HepG2 (cell line): Measurements from ENCODE around the gene PTPRD. TPM values are rescaled to one million over a fixed set of nuclear protein-coding genes. Genes with fewer than 3 reads are reported as not detected.

ENCODE experiments used
- ATAC-seq: fragments of 200-7000 bp; cut with Tn5 transposase; 3 replicates; pipeline ENCODE4 v1.9.1; 2020; ENCODE audit warnings: mild to moderate bottlenecking, moderate library complexity
- BruUV-seq: library from RNA; stranded (reverse); fragments of 400-500 nt; replicated peaks from 2 replicates; lab custom pipeline; 2021; lab: Mats Ljungman, UMichigan
- CTCF ChIA-PET: fragments of 300-600 bp; formaldehyde crosslinking; extraction: SDS; loops from one replicate; lab custom pipeline; 2021; ENCODE audit warnings: low total read pairs, inconsistent platforms, low intra/inter-chr PET ratio; lab: Yijun Ruan, JAX
- POLR2A ChIA-PET: fragments of 350-600 bp; sonication (Branson Sonifier 250); formaldehyde crosslinking; loops from one replicate; lab custom pipeline; 2020; ENCODE audit warnings: antibody characterized with exemption, inconsistent platforms; lab: Yijun Ruan, JAX
- DNase-seq: peaks from one replicate; pipeline ENCODE4 v3.0.0-alpha.2; 2015; ENCODE audit warnings: low spot score
- FAIRE-seq: peaks from 3 replicates; lab custom pipeline; 2011; peaks lifted over from hg19 to GRCh38; lab: Jason Lieb, UNC
- H2AFZ ChIP-seq: one replicate; pipeline ENCODE4 v1.6.1; 2011; ENCODE audit warnings: low read length, inconsistent platforms
- H3K27ac ChIP-seq: fragments of 300-600 bp; 3 replicates; pipeline ENCODE4 v1.8.0; 2011; ENCODE audit warnings: mixed run types, mild to moderate bottlenecking, mixed read lengths, low read length, inconsistent platforms; ENCODE audit not compliant: insufficient read depth; ENCODE audit errors: extremely low read length
- H3K27me3 ChIP-seq, 2 experiments: fragments of 200-600 bp in 1 of 2; 2 replicates in 1 of 2; 3 replicates in 1 of 2; pipeline versions ENCODE4 v1.6.0 to v1.8.0; 2011; ENCODE audit warnings: low read length in 2 of 2, mild to moderate bottlenecking in 2 of 2, moderate library complexity in 2 of 2, inconsistent platforms in 1 of 2; ENCODE audit not compliant: insufficient read depth in 2 of 2, control insufficient read depth in 1 of 2
- H3K36me3 ChIP-seq, 2 experiments: fragments of 200-600 bp in 1 of 2; replicated peaks in 1 of 2; 2 replicates in 1 of 2; 3 replicates in 1 of 2; pipeline versions ENCODE4 v1.5.1 to v1.8.0; 2011; ENCODE audit warnings: low read length in 2 of 2, inconsistent platforms in 1 of 2; ENCODE audit not compliant: insufficient read depth in 2 of 2, control insufficient read depth in 1 of 2
- H3K4me1 ChIP-seq: 2 replicates; pipeline ENCODE4 v1.5.1; 2012; ENCODE audit warnings: low read length, inconsistent platforms; ENCODE audit not compliant: insufficient read depth
- H3K4me2 ChIP-seq: 2 replicates; pipeline ENCODE4 v1.6.0; 2011; ENCODE audit warnings: low read depth, low read length, inconsistent platforms
- H3K4me3 ChIP-seq, 3 experiments: fragments of 200-600 bp in 1 of 3; sonication (generic), shearing (Covaris generic) in 1 of 3; replicated peaks in 1 of 3; 2 replicates each; pipeline ENCODE4 v1.5.1; 2011 to 2016; ENCODE audit warnings: low read length in 3 of 3, inconsistent platforms in 2 of 3, low read depth in 2 of 3, mild to moderate bottlenecking in 2 of 3, control low read depth in 1 of 3, mixed read lengths in 1 of 3; ENCODE audit not compliant: insufficient read depth in 1 of 3
- H3K79me2 ChIP-seq: one replicate; pipeline ENCODE4 v1.6.1; 2011; ENCODE audit warnings: low read length, inconsistent platforms; ENCODE audit not compliant: insufficient read depth
- H3K9ac ChIP-seq: 2 replicates; pipeline ENCODE4 v1.6.0; 2011; ENCODE audit warnings: mild to moderate bottlenecking, low read depth, low read length, inconsistent platforms; ENCODE audit not compliant: insufficient read depth
- H3K9me3 ChIP-seq: 2 replicates; pipeline ENCODE4 v1.5.1; 2012; ENCODE audit warnings: mild to moderate bottlenecking, low read length
- H4K20me1 ChIP-seq: 2 replicates; pipeline ENCODE4 v1.6.0; 2011; ENCODE audit warnings: inconsistent platforms, mild to moderate bottlenecking, low read length, moderate library complexity; ENCODE audit not compliant: insufficient read depth
- CTCF ChIP-seq: sonication (generic); formaldehyde crosslinking; IDR thresholded peaks from 2 replicates; pipeline ENCODE4 v1.5.0; 2020; ENCODE audit warnings: mild to moderate bottlenecking, missing genetic modification reagents, moderate library complexity
- DBP ChIP-seq: sonication (generic); formaldehyde crosslinking; IDR thresholded peaks from 2 replicates; pipeline ENCODE4 v1.4.0; 2020; ENCODE audit warnings: missing genetic modification reagents; ENCODE audit errors: not compliant biosample characterization
- FOXC1 ChIP-seq: sonication (generic); formaldehyde crosslinking; IDR thresholded peaks from 2 replicates; pipeline ENCODE4 v1.8.0; 2022; ENCODE audit warnings: mild to moderate bottlenecking, missing genetic modification reagents, borderline replicate concordance
- GZF1 ChIP-seq: sonication (generic); formaldehyde crosslinking; IDR thresholded peaks from 2 replicates; pipeline ENCODE4 v1.5.1; 2020; ENCODE audit warnings: mild to moderate bottlenecking, missing genetic modification reagents
- MEIS1 ChIP-seq: sonication (generic); formaldehyde crosslinking; IDR thresholded peaks from 2 replicates; pipeline ENCODE4 v1.9.0; 2021; ENCODE audit warnings: mild to moderate bottlenecking, missing genetic modification reagents, moderate library complexity, borderline replicate concordance
- NFE2L1 ChIP-seq: sonication (generic); formaldehyde crosslinking; IDR thresholded peaks from 2 replicates; pipeline ENCODE4 v1.4.0; 2020; ENCODE audit warnings: missing genetic modification reagents, mild to moderate bottlenecking, borderline replicate concordance
- PHF21A ChIP-seq: sonication (generic); formaldehyde crosslinking; IDR thresholded peaks from 2 replicates; pipeline ENCODE4 v1.5.0; 2020; ENCODE audit warnings: mild to moderate bottlenecking, missing genetic modification reagents
- PRPF4 ChIP-seq: fragments of 200-400 bp; formaldehyde crosslinking; IDR thresholded peaks from 2 replicates; pipeline ENCODE4 v1.6.1; 2016; ENCODE audit warnings: low read length, low read depth; ENCODE audit not compliant: poor library complexity, severe bottlenecking
- RXRB ChIP-seq: IDR thresholded peaks from 2 replicates; pipeline ENCODE4 v1.6.1; 2016; ENCODE audit warnings: borderline replicate concordance, missing genetic modification reagents, missing compliant biosample characterization
- SMC3 ChIP-seq: IDR thresholded peaks from 2 replicates; pipeline ENCODE4 v1.6.1; 2011; ENCODE audit warnings: low read length, improper control_type of control experiment
- STAG1 ChIP-seq: sonication (generic); formaldehyde crosslinking; IDR thresholded peaks from 2 replicates; pipeline ENCODE4 v1.4.0; 2020; ENCODE audit warnings: missing genetic modification reagents
- TARDBP ChIP-seq: sonication (generic); formaldehyde crosslinking; IDR thresholded peaks from 2 replicates; pipeline ENCODE4 v1.8.0; 2022; ENCODE audit warnings: mild to moderate bottlenecking, missing genetic modification reagents
- ZC3H4 ChIP-seq: sonication (generic); formaldehyde crosslinking; IDR thresholded peaks from 2 replicates; pipeline ENCODE4 v1.4.0; 2020; ENCODE audit warnings: missing genetic modification reagents, borderline replicate concordance
- ZKSCAN5 ChIP-seq: sonication (generic); formaldehyde crosslinking; IDR thresholded peaks from 2 replicates; pipeline ENCODE4 v1.5.1; 2020; ENCODE audit warnings: mild to moderate bottlenecking, missing genetic modification reagents
- ZNF644 ChIP-seq: IDR thresholded peaks from 2 replicates; pipeline ENCODE4 v1.6.1; 2016; ENCODE audit warnings: low read depth
- ZNF749 ChIP-seq: sonication (generic); formaldehyde crosslinking; IDR thresholded peaks from 2 replicates; pipeline ENCODE4 v1.8.0; 2022; ENCODE audit warnings: mild to moderate bottlenecking, missing genetic modification reagents, moderate library complexity, borderline replicate concordance
- ZNF790 ChIP-seq: sonication (generic); formaldehyde crosslinking; IDR thresholded peaks from 2 replicates; pipeline ENCODE4 v1.8.0; 2022; ENCODE audit warnings: missing genetic modification reagents, mild to moderate bottlenecking, borderline replicate concordance
- ZSCAN12 ChIP-seq: sonication (generic); formaldehyde crosslinking; IDR thresholded peaks from 2 replicates; pipeline ENCODE4 v1.9.0; 2021; ENCODE audit warnings: mild to moderate bottlenecking, missing genetic modification reagents
- ZSCAN9 ChIP-seq: IDR thresholded peaks from 2 replicates; pipeline ENCODE4 v1.6.1; 2016; ENCODE audit warnings: borderline replicate concordance
- WGBS: methylation state at CpG from one replicate; pipeline ENCODE4 v1.1.6; 2017; ENCODE audit warnings: low lambda C conversion rate; 5-methylcytosine and 5-hydroxymethylcytosine counted together
- in situ Hi-C: cut with HindIII; loops from 2 replicates; pipeline ENCODE4 v1.10.0; 2017; ENCODE audit warnings: low pct_unique_long_range_greater_than_20kb; ENCODE audit not compliant: extremely low pct_ligation_motif_present
- intact Hi-C: fragments of 100-400 bp; cut with micrococcal nuclease; formaldehyde crosslinking; loops from one replicate; pipeline ENCODE4 v1.10.0; 2022; ENCODE audit not compliant: unreplicated experiment
- polyA plus RNA-seq, 8 experiments: library from polyadenylated mRNA; depleted of rRNA in 3 of 8; stranded (reverse) in 7 of 8; unstranded in 1 of 8; fragments of >200 nt; fragmentation: Illumina TruSeq in 4 of 8; extraction: Trizol in 4 of 8; gene quantifications; 2 replicates each; pipeline versions ENCODE4 v1.2.1 to v1.2.3, GENCODE V29; 2011 to 2016; ENCODE audit warnings: low read depth in 4 of 8, missing spikeins in 1 of 8, mixed read lengths in 1 of 8; ENCODE audit not compliant: insufficient read depth in 1 of 8
- total RNA-seq, 5 experiments: library from RNA; depleted of rRNA; stranded (reverse); fragments of >200 nt; fragmentation: Illumina TruSeq; extraction: Trizol; gene quantifications; 2 replicates each; pipeline ENCODE4 v1.2.3, GENCODE V29; 2016; ENCODE audit warnings: low read depth in 1 of 5
- TF ChIP-seq, protein P1 (sequence below): sonication (generic); formaldehyde crosslinking; IDR thresholded peaks from 2 replicates; pipeline ENCODE4 v1.8.0; 2022; ENCODE audit warnings: mild to moderate bottlenecking, missing genetic modification reagents

PTPRD gene
- total and polyA plus RNA-seq, 2 of the 13 experiments (the other 11 are each of a cell fraction or from before 2014, with no cell fraction given) = 0.05 TPM; not detected in 1

DNA sequence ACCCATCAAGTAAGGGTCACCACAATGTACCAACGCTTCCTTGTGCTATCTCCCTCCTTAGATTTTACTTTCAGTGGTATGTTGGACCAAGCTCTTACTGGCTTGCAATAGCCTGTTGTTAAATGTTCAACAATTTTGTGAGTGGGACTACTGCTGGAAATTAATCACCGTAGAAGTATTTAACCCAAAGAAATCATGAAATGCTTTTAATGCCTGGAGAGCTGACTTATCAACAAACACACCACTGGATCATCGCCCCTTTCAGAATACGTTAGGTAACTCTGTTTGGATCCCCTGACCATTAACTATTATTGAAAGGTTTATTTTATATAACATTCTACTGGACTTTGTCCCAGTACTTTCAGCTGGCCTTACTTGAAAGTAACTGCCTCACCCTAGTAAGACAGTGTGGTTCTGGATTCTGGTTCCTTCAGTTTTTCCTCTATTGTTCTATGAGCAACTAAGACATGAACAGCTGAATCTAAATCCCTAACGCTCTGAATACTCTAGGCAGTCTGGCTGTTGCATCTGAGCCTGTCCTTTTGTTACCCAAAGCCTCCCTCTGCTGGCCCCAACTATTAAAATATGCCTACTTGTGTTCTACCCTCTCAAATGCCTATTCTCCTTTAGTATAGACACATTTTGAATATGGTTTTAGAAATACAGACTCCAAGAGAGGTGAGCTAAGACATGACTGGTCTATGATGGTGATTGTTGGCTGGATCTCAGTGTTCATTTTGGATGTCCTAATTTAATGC, 1609.8 kb downstream of the PTPRD start:
- Histone ChIP-seq H3K4me2 (no peak overlapping the region), H3K79me2 (no peaks in the 10 kb centered on the region), H4K20me1 (no peaks in the 10 kb centered on the region), H3K27me3 (no peaks in the 10 kb centered on the region), H2AFZ (no peak overlapping the region), H3K4me1 (no peaks in the 10 kb centered on the region), H3K9me3 (peaks cover 15% of the 10 kb centered on the region; the same call in 1 of the 2 replicates), H3K4me3 (no peak overlapping the region), H3K36me3 (no peaks in the 10 kb centered on the region), H3K9ac (no peak overlapping the region), H3K27ac (no peak overlapping the region)
- ChIA-PET CTCF (no interaction called here), POLR2A (no interaction called here)
- in situ Hi-C loops (no loop called here), intact Hi-C loops (loop anchor here (2.0 to 10.0 kb wide), 4 partner anchors 42 to 328 kb away; no protein-coding TSS in a partner anchor)
- ATAC-seq (peak; percentile 65; the same call in 2 of the 3 replicates), FAIRE-seq (no peak), DNase-seq (peak; percentile 16)
- WGBS = 2% methylated on average over 5 of the region's 5 CpGs
- TF ChIP-seq ZSCAN9 (CRISPR knock-in tag) = no peak
- TF ChIP-seq FOXC1 (CRISPR knock-in tag) = no peak
- no peak for TF ChIP-seq ZNF790
- TF ChIP-seq NFE2L1 (CRISPR knock-in tag) = no peak
- TF ChIP-seq ZC3H4 (CRISPR knock-in tag) = no peak
- TF ChIP-seq CTCF (CRISPR knock-in tag) = peak; percentile 43
- no peak for TF ChIP-seq PHF21A
- no peak for TF ChIP-seq ZNF644 (CRISPR knock-in tag)
- TF ChIP-seq ZKSCAN5 (CRISPR knock-in tag) = no peak
- no peak for TF ChIP-seq ZSCAN12 (CRISPR knock-in tag)
- TF ChIP-seq STAG1 (CRISPR knock-in tag) = peak; percentile 43
- no peak for TF ChIP-seq ZNF749 (CRISPR knock-in tag)
- no peak for TF ChIP-seq DBP (CRISPR knock-in tag)
- TF ChIP-seq, protein P1, sequence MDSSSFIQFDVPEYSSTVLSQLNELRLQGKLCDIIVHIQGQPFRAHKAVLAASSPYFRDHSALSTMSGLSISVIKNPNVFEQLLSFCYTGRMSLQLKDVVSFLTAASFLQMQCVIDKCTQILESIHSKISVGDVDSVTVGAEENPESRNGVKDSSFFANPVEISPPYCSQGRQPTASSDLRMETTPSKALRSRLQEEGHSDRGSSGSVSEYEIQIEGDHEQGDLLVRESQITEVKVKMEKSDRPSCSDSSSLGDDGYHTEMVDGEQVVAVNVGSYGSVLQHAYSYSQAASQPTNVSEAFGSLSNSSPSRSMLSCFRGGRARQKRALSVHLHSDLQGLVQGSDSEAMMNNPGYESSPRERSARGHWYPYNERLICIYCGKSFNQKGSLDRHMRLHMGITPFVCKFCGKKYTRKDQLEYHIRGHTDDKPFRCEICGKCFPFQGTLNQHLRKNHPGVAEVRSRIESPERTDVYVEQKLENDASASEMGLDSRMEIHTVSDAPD (CRISPR knock-in tag) = no peak
- no peak for TF ChIP-seq MEIS1
- no peak for TF ChIP-seq RXRB
- no peak for TF ChIP-seq PRPF4
- TF ChIP-seq SMC3 = peak; percentile 51; the same call in 1 of the 2 replicates
- TF ChIP-seq TARDBP = no peak
- TF ChIP-seq GZF1 (CRISPR knock-in tag) = no peak
- no TSS peak for BruUV-seq
